ENCODE results near the gene NFYC. TPM values are rescaled to one million over a fixed set of nuclear protein-coding genes. Genes with fewer than 3 reads are reported as not detected.

Gene NFYC
- total and polyA plus RNA-seq, 7 donors = 45.8 to 69.0 (median 58.6) TPM

DNA sequence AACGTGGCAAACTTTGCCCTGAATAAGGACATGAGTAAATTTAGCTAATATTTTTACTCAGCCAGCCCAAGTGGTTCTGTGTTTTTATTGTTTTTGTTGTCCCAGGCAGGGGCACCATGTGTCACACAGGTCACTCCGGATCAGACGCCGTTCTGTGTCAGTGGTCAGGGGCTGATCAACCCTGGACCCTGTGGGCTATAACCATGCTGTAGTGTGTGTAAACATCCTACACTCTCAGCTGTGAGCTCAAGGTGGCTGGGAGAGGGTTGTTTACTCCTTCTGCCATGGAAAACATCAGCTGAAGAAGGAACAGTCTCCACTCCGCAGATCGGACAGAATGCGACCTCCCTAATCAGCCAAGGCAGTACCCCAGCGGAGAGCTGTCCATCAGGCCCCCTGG lies 65.6 kb downstream of the NFYC start:
- intact Hi-C loops (cut with DNase I) = no loop called here
- Histone ChIP-seq H3K36me3 (ENCODE audit: insufficient read depth in 1 of 2, low read depth in 1 of 2) (peaks cover 9 to 93% of the 10 kb centered on the region in 2 donors), H3K4me3 (no peak overlapping the region), H3K27me3 (ENCODE audit: insufficient read depth in 3 of 3, low read length in 2 of 3) (no peaks in the 10 kb centered on the region), H3K9me3 (no peaks in the 10 kb centered on the region), H3K4me1 (peaks cover 48% of the 10 kb centered on the region), H3K27ac (peak overlapping the region; percentile 55)
- ATAC-seq = no peak
- WGBS, 3 donors = 60 to 81% (median 80%) methylated on average over 8 of the region's 8 CpGs
- no peak for TF ChIP-seq CTCF (IDR thresholded peaks at IDR 0.05)
- DNase-seq = no peak

- DNase-seq (no peak), ATAC-seq (no peak)
- H3K27ac ChIP-seq = no peak overlapping the region
- intact Hi-C loops (cut with DNase I) = no loop called here
- H3K4me3 ChIP-seq = no peak overlapping the region
- WGBS, 3 donors = 43 to 91% (median 80%) methylated on average over 7 of the region's 7 CpGs
- H3K36me3 ChIP-seq (ENCODE audit: insufficient read depth in 1 of 2, low read depth in 1 of 2) = peaks cover 11 to 88% of the 10 kb centered on the region in 2 donors
- no peaks in the 10 kb centered on the region for H3K9me3 ChIP-seq
- TF ChIP-seq CTCF (IDR thresholded peaks at IDR 0.05) = no peak
- H3K27me3 ChIP-seq (ENCODE audit: insufficient read depth in 3 of 3, low read length in 2 of 3) = no peaks in the 10 kb centered on the region
- peaks cover 48% of the 10 kb centered on the region for H3K4me1 ChIP-seq
Measured at GRCh38 chr1:40758004-40758403, 66.5 kb downstream of the NFYC start.

GRCh38 chr1:40758578-40759343 lies 67.3 kb downstream of the NFYC start:
- no peak for ATAC-seq
- H3K4me3 ChIP-seq = no peak overlapping the region
- peaks cover 47% of the 10 kb centered on the region for H3K4me1 ChIP-seq
- WGBS, 3 donors = 62 to 78% (median 73%) methylated on average over 6 of the region's 6 CpGs
- intact Hi-C loops (cut with DNase I) = no loop called here
- H3K27ac ChIP-seq = no peak overlapping the region
- no peak for TF ChIP-seq CTCF (IDR thresholded peaks at IDR 0.05)
- no peaks in the 10 kb centered on the region for H3K27me3 ChIP-seq (ENCODE audit: insufficient read depth in 3 of 3, low read length in 2 of 3)
- no peaks in the 10 kb centered on the region for H3K9me3 ChIP-seq
- peaks cover 10 to 88% of the 10 kb centered on the region in 2 donors for H3K36me3 ChIP-seq (ENCODE audit: insufficient read depth in 1 of 2, low read depth in 1 of 2)
- DNase-seq = no peak

- intact Hi-C loops (cut with DNase I) = no loop called here
- Histone ChIP-seq H3K9me3 (no peaks in the 10 kb centered on the region), H3K4me3 (no peak overlapping the region), H3K27ac (peak overlapping the region; percentile 38), H3K36me3 (ENCODE audit: insufficient read depth in 1 of 2, low read depth in 1 of 2) (peaks cover 9 to 88% of the 10 kb centered on the region in 2 donors), H3K27me3 (ENCODE audit: insufficient read depth in 3 of 3, low read length in 2 of 3) (no peaks in the 10 kb centered on the region), H3K4me1 (peaks cover 31% of the 10 kb centered on the region)
- peak in 2 of 4 donors; percentile 32 to 33 for ATAC-seq
- no peak for TF ChIP-seq CTCF (IDR thresholded peaks at IDR 0.05)
- DNase-seq = no peak
- 41 to 51% (median 42%) methylated on average over 4 of the region's 4 CpGs for WGBS, 3 donors
Measured at GRCh38 chr1:40760984-40761383, 69.5 kb downstream of the NFYC start.

Measured in psoas muscle (tissue), 8 donors.